Suprapubic skin (tissue), 4 donors: ENCODE data around the gene CADPS2.

Source experiments
- CTCF ChIP-seq, 2 donors: fragments of 200-600 bp in 1 of 2; fragments of 450-650 bp in 1 of 2; sonication (generic) in 1 of 2; IDR thresholded peaks; one replicate each; pipeline ENCODE4 v1.5.1; 2016 to 2019; ENCODE audit warnings: antibody characterized with exemption in 2 of 2, mild to moderate bottlenecking in 1 of 2, moderate library complexity in 1 of 2
- EP300 ChIP-seq: sonication (generic); formaldehyde crosslinking; IDR thresholded peaks from one replicate; pipeline ENCODE4 v1.6.1; 2017; ENCODE audit warnings: antibody characterized with exemption
- POLR2A ChIP-seq, 2 donors: fragments of 450-650 bp; IDR thresholded peaks; one replicate each; pipeline ENCODE4 v1.6.1; 2017; ENCODE audit warnings: antibody characterized with exemption in 2 of 2, mild to moderate bottlenecking in 2 of 2, moderate library complexity in 2 of 2
- POLR2AphosphoS5 ChIP-seq, 3 donors: sonication (generic); formaldehyde crosslinking; IDR thresholded peaks; one replicate each; pipeline ENCODE4 v1.6.1; 2017; ENCODE audit warnings: antibody characterized with exemption in 3 of 3

- TF ChIP-seq CTCF (IDR thresholded peaks at IDR 0.05), result no peak
- no peak for TF ChIP-seq EP300
- no peak for TF ChIP-seq POLR2AphosphoS5 (IDR thresholded peaks at IDR 0.05)
- no peak for TF ChIP-seq POLR2A (IDR thresholded peaks at IDR 0.05)
Observed at GRCh38 chr7:122674502-122674901, 211.8 kb downstream of the CADPS2 start.
